HG03575 (cell line): ENCODE measurements around the gene QSOX2.

Source experiments
- ATAC-seq: cut with Tn5 transposase; IDR thresholded peaks from one replicate; pipeline ENCODE4 v1.9.1; 2021; ENCODE audit not compliant: unreplicated experiment, insufficient number of reproducible peaks, low FRiP score; ENCODE audit errors: extremely low read depth

QSOX2 gene, protein sequence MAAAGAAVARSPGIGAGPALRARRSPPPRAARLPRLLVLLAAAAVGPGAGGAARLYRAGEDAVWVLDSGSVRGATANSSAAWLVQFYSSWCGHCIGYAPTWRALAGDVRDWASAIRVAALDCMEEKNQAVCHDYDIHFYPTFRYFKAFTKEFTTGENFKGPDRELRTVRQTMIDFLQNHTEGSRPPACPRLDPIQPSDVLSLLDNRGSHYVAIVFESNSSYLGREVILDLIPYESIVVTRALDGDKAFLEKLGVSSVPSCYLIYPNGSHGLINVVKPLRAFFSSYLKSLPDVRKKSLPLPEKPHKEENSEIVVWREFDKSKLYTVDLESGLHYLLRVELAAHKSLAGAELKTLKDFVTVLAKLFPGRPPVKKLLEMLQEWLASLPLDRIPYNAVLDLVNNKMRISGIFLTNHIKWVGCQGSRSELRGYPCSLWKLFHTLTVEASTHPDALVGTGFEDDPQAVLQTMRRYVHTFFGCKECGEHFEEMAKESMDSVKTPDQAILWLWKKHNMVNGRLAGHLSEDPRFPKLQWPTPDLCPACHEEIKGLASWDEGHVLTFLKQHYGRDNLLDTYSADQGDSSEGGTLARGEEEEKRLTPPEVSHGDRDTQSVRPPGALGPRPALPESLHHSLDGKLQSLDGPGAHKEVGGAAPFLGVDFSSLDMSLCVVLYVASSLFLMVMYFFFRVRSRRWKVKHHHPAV

DNA sequence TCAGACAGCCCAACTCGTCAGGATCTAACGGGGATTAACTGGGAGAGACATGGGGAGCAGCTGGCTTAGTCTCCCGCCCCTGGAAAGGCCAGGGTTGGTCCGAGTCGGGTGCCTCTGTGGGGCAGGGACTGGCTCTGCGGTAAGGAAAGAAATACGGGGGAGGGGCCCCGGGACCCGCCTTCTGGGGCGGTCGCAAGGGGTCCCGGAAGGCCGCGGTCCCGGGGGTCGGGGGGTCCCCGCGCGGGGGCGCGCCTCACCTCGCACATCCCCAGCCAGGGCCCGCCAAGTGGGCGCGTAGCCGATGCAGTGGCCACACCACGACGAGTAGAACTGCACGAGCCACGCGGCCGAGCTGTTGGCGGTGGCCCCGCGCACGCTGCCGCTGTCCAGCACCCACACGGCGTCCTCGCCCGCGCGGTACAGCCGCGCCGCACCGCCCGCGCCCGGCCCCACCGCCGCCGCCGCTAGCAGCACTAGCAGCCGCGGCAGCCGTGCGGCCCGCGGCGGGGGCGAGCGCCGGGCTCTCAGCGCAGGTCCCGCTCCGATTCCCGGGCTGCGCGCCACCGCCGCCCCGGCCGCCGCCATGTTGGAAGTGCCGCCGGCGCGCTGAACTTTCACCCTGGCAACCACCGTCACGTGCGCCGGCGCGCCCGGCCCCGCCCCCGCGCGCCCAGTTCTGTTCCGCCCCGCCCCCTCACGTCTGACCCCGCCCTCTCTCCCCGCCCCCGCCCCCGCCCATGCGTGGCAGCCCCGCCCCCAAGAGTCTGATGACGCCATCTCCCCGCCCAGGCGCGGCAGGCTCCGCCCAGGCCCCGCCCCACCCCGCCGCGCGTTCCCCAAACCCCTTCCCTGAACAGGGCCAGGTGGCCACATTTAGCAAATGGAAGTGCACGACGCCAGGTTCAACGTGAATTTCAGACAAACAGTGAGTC, at the start of gene QSOX2:
TSS of gene QSOX2 (minus strand) at position 594 of the 932 bp plus-strand sequence. CDS start at position 585, 9 bp downstream.
- ATAC-seq: no peak

DNA sequence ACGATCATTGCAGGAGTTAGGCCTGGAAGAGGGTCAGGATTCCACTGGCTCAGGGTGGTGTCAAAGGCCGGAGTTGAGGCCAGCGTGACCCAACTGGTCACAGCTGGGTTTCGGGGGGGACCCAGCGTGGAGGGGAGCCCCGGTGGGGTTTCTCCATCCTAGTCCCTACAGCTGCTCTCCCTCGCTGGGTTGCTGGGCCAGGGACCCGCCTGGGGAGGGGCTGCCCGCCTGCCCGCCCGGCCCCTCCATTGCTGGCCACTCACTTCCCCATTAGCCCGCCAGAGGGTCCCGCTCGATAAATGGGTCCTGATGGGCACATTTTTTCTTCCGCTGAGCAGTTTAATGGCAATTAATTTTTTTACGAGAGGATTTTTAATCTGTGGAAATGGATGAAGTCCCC, 49.4 kb upstream of the QSOX2 start:
- ATAC-seq: no peak

DNA sequence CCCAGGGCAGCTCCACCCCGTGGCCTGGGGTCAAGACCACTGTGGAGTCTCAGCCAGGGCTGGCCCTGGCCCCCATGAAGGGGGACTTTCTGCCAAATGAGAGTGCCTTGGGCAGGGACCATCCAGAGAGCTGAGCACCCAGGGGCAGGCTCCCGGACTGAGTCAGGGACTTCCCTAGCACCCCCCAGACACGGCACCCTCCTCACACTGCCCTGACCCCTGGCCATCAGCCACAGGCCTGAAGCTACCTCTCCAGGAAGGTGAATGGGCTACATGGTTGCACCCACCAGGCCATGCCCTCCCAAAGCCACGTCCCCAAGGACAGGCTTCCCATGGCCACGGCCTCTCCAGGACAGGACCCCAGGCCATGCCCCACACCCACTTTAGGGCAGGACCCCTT, 48.8 kb upstream of the QSOX2 start:
- no peak for ATAC-seq

DNA sequence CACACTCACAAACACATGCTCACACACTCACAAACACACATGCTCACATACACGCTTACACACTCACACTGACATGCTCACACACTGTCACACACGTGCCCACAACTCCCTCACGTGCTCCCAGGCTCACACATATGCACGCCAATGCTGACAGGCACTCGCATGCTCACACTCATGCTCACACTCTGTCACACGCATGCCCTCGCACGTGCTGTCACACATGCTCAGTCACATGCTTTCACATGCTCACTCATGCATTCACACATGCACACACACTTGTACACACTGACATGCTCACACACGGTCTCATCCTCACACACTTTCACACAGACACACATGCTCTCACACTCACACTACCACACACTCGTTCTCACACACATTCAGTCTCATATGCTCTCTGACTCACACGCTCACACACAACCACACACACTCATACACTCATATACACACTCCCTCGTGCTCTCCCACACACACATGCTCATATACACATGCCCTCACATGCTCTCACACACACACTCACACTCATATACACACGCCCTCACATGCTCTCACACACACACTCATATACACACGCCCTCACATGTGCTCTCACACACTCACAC, 48.0 kb upstream of the QSOX2 start:
- no peak for ATAC-seq

DNA sequence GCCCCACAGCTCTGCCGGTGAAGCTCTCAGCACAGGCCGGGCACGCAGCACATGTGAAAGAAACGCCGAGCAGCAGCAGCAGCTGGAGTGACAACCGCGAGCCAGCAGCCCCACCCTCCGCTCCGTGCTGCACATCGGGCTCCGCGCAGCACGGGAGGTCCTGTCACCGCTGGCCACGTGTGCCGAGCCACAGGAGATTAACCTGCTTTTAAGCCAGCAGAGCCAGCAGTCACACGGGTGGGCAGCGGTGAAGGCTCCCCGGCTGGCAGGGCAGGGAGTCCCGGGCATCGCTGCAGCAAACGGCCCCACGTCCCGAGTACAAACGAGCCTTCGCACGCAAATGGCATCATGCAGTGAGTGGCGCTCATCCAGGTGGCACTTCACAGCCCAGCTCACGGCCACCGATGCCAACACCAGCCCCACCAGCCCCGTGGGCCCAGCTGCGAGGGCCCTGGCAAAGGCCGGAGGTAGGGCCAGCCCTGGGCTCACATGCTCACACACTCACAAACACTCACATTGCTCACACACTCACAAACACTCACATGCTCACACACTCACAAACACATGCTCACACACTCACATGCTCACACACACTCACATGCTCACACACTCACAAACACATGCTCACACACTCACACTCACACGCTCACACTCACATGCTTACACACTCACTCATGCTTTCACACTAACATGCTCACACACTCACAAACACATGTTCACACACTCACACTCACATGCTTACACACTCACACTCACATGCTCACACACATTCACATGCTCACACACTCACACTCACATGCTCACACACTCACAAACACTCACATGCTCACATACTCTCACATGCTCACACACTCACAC, 47.2 kb upstream of the QSOX2 start:
- ATAC-seq: no peak

DNA sequence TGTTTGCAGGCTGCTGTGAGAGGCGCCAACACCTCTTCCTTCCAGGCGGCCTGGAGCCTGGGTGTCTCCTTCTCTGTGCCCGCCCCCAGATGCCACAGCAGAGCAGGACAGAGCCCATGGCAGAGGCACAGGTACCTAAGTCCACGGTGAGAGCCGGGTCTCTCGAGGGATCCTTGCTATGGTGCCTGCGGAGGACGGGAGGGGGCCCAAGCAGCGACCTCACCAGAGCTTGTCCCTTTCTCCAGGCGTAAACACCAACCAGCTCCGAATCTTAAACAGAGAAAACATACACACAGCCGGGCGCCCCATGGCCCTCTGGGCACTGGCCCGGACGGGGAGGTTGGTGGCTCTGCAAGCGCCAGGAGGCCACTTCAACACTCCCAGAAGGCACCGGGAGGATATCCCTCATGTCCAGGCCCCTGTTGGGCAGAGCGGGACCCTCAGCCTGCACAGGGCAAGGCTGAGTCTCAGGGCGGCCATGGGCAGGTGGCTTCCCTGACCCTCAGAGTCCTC, 46.5 kb upstream of the QSOX2 start:
- ATAC-seq: no peak

DNA sequence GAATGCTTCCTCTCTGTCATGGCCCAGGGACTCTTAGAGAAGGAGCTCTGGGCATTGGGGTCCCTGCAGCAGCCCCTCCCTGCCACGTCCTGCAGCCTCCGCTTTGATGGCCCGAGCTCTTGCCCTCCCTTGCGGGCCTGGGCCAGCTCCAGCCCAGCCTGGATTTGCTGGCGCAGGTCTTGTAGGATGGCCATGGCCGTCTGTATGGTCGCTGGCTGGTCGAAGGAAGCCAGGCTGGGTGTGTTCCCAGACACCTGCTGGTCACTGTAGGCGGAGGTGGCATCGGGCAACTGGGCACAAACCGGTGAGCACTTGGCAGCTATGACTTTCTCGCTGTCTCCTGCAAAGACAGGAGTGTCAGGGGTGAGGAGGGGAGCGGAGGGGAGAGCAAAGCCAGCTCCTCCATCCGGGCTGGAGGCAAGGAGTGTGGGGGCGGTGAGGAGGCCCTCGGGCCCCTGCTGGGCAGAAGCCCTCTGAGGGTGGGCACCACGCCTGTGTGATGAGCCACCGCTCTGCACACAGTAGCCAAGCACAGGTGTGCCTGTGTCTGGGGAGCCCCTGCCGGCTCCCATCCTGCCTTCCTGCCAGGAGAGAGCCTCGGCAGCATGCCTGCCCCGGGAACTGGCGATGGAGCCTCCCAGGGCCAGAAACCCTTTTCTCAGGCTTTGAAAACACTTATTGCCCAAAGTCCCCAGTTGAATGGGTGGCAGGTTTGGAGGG, 45.9 kb upstream of the QSOX2 start:
- no peak for ATAC-seq

DNA sequence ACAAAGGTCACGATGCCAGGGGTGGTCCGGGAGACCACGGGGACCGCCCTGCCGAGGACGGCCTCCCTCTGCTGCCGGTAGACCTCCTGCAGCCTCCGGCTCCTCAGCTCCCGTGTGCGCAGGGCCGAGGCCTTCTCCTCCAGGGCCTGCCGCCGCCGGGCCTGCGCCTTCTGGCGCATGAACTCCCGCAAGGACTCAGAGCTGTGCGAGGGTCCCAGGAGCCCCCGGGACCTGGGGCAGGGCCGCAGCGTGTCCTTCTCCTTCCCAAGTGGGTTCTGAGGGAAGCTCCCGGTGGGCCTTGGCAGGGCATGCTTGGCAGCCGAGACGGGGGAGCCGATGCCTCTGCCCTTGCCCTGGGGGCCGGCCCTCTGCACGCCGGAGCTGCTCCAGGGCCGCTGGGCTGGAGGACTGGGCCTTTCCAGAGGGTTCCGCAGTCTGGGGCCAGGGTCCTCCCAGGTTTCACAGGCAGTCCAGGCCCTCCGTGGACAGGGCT, 44.9 kb upstream of the QSOX2 start:
- no peak for ATAC-seq

DNA sequence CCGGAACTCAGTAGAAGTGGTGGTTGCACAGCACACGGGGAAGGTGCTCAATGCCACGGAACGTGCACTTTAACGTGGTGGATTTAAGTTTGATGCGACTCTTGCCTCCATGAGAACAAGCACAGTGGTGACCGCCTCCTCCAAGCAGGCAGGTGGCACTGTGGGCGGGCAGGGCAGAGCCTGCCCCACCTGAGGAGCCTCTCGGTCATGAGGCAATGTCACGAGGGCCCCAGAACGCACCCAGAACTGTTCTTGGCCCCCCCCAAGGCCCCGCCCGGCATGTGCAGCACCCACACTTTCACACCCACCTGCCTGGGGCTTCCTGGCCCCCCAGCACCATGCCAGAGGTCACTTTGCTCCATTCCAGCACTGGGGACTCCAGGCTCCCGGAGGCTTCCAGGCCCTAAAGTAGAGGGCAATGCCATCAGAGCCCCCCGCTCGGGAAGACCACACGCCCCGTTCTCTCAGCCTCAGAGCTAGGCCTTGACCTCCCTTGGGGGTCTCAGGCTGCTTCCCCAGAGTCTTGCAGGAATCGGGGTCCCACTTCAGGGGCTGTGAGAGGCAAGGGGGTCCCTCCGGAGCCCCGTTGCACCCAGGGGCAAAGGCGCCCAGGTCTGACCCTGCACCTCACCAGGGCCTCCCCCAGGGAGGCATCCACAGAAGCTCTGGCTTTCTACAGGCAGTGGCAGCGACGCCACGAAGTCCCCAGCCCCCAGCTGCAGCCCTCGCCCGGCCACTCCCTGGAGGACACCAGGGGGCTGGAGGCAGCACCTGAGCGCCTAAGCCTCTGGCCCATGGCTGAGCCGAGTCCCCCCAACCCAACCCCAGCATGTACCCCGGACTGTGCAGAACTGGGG, 44.3 kb upstream of the QSOX2 start:
- ATAC-seq: no peak

DNA sequence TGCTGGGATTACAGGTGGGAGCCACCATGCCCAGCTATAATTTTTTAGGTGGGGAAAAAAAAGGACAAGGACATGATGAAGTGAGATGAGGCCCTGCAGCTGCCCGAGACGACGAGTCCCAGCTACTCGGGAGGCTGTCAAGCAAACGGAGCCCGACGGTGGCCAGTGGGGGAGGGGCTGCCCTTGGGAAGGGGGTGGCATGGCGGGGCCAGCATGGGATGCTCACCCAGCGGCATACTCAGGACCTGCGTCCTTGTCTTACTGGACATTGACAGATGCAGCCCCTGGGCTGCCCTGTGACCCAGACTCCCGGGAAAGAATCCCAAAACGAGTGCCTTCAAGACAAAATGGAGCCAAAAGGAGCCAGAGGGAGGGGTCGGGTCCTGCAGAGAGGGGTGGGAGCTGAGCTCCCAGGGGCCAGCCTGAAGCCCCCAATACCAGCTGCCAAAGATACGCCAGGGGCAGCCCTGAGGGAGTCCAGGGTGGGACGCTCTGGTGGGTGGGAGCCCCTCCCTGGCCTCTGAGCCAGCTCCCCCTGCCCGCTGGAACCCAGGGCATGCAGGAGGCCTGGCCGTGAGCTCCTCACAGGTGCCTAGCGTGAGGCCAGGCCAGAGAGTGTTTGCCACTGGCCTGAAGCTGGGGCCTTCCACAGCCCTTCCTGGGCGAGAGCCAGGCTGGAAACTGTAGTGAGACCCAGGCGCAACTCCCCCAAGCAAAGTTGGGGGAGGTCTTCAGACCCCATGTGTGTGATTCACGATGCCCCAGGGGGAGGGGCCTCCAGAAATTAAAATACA, 42.5 kb upstream of the QSOX2 start:
- no peak for ATAC-seq

DNA sequence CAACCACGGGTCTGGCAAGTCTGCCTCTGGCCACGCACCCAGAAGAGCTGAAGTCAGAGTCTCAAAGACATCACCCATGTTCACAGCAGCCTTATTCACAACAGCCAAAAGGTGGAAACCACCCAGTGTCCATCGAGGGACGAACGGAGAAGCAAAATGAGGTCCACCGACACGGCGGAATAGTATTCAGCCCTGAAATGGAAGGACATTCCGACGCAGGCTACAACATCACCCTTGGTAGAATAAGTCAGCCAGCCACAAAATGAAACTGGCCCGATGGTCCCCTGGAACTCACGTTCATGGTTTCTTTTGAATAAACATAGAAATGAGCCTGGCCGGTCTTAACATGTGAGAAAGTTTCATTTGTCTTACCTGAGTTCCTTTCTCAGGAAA, 41.4 kb upstream of the QSOX2 start:
- ATAC-seq: no peak

DNA sequence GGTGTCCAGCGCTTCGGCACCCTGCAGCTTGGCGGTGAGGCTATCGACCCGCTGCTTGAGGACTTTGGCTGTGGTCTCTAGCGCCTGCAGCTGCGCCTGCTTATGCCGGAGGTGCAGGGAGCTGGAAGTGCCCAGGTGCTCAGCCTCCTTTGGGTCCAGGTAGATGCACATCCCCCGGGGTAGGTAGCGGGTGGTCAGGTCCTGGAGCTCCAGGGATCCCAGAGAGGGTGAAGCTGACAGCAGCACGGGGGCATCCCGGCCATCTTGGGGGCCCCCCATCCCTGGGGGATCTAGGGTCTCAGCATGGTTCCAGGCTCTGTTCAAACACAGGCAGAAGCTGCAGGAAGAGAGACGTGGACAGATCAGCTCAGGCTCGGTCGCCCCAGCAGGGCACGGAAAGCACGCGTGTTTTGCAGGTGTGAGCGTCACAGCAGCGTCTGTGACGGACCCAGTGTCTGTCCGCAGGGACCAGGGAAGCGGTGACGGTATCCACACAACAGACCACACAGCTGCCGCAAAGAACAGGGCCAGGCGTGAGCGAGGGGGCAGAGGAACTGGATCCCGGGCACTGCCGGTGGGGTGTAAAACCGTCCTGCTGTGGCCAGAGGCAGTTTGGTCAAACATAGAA, 40.9 kb upstream of the QSOX2 start:
- ATAC-seq: no peak

DNA sequence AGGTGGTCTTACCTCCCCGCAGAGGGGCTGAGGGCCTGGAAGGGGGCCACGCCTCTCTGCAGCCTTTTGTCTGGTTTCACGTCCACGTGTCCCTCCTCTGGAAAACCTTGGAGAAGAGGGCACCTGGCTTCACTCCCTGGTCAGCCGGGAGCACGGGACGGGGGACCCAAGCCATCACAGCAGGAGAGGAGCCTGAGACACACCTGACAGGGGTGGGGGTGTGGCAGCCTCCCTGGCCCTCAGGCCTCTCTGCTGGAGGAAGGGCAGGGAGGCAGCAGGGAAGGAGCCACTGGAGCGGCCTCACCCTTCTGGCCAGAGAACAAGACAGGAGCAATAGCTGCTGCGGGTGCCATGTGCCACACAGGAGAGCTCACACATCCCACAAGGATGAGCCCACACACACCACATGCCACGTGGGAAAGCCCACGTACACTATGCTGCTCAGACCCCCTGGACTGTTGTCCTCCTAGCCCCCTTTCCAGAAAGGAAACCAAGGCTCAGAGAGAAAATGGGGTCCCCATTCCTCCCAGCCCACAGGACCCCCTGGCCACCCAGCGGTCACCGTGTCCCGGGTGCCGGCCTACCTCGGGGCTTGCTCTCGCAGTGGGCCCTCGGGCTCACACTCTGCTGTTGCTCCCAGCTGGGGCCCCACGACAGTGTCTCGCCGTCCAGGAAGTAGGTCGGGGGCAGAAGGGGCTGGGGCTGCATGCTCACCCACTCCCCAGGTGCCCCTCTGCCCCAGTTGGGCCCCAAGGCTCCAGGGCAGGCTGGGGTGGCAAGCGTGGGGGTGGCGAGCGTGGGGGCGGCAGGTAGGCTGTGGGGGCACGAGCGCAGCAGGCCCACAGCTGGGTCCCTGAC, 40.1 kb upstream of the QSOX2 start:
- ATAC-seq: no peak

DNA sequence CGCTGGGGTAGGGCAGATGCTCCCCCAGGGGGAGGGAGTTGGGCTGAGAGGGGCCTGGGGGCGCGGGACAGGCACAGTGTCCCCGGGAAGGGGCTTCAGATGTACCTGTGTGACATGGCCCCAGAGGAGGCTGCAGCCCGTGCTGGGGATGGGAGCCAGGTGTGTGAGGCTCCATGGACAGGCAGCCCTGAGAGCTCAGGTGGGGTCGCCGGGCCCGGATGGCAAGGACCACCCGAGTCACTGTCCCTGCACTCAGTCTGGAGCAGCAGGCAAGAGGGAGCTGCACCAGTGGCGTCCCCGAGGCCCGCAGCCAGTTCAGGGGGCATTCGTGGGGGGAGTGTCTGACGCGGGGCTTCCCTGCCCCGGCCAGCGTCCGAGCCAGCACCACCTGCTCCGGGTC, 39.3 kb upstream of the QSOX2 start:
- ATAC-seq: no peak
